ENCODE data around the gene PTPRN2. TPM values are rescaled to one million over a fixed set of nuclear protein-coding genes. Genes with fewer than 3 reads are reported as not detected.

Gene PTPRN2
- total and polyA plus RNA-seq, 2 donors (not counting 1 experiment from before 2014, with no cell fraction given), result 0.54 to 1.2 TPM

GRCh38 chr7:158369866-158370265 is 217.8 kb downstream of the PTPRN2 start:
- Histone ChIP-seq H3K4me3 (replicated peaks in 1 of 4; ENCODE audit: control extremely low read depth in 1 of 4, insufficient read depth in 1 of 4, low read depth in 3 of 4, low read length in 4 of 4) (no peak overlapping the region), H3K9me3 (ENCODE audit: control insufficient read depth, insufficient read depth, low read depth, low read length) (no peaks in the 10 kb centered on the region), H2AFZ (ENCODE audit: low read length) (no peak overlapping the region), H3K36me3 (ENCODE audit: control insufficient read depth, insufficient read depth, low read length) (no peaks in the 10 kb centered on the region), H3K9ac (ENCODE audit: insufficient read depth, low read length) (no peak overlapping the region), H3K4me1 (ENCODE audit: control insufficient read depth, extremely low read depth, insufficient read depth, low read length) (no peaks in the 10 kb centered on the region), H3K27ac (ENCODE audit: insufficient read depth, low read length) (no peak overlapping the region), H3K79me2 (ENCODE audit: control insufficient read depth, insufficient read depth, low read length) (no peaks in the 10 kb centered on the region), H3K4me2 (ENCODE audit: extremely low read depth, insufficient read depth, low read length) (no peak overlapping the region), H4K20me1 (ENCODE audit: control insufficient read depth, extremely low read depth, insufficient read depth, low read length) (no peaks in the 10 kb centered on the region), H3K27me3 (ENCODE audit: control insufficient read depth, insufficient read depth, low read length) (no peaks in the 10 kb centered on the region)
- TF ChIP-seq EZH2 (IDR thresholded peaks at IDR 0.05; ENCODE audit: low read length, missing control alignments), result no peak
- no peak for TF ChIP-seq CTCF (conservative IDR thresholded peaks at IDR 0.05 in 1 of 2, IDR thresholded peaks at IDR 0.05 in 1 of 2; ENCODE audit: low read depth in 1 of 2, low read length in 2 of 2)
- DNase-seq (ENCODE audit: low read depth in 2 of 2), result no peak

DNA sequence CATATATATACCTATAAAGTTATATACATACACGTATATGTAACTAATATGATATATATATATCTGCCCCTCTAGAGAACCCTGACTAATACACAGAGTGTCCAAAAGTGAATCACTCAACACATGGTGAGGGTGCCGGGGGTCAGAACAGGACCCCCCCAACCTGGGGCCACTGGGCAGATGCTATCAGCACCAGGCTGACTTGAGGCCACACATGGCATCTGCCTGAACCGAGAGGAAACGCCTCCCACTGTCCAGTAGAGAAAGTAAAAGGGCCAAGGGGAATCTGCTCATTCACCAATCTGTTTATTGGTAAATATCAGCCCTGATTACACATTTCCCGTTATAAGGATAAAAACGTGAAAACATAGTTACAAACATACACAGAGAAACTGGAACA is 218.3 kb downstream of the PTPRN2 start:
- TF ChIP-seq CTCF (conservative IDR thresholded peaks at IDR 0.05 in 1 of 2, IDR thresholded peaks at IDR 0.05 in 1 of 2; ENCODE audit: low read depth in 1 of 2, low read length in 2 of 2) (no peak), EZH2 (IDR thresholded peaks at IDR 0.05; ENCODE audit: low read length, missing control alignments) (no peak)
- H3K9me3 ChIP-seq (ENCODE audit: control insufficient read depth, insufficient read depth, low read depth, low read length), result no peaks in the 10 kb centered on the region
- H3K4me3 ChIP-seq (replicated peaks in 1 of 4; ENCODE audit: control extremely low read depth in 1 of 4, insufficient read depth in 1 of 4, low read depth in 3 of 4, low read length in 4 of 4), result no peak overlapping the region
- H3K27me3 ChIP-seq (ENCODE audit: control insufficient read depth, insufficient read depth, low read length), result no peaks in the 10 kb centered on the region
- H2AFZ ChIP-seq (ENCODE audit: low read length), result no peak overlapping the region
- no peak overlapping the region for H3K27ac ChIP-seq (ENCODE audit: insufficient read depth, low read length)
- no peaks in the 10 kb centered on the region for H4K20me1 ChIP-seq (ENCODE audit: control insufficient read depth, extremely low read depth, insufficient read depth, low read length)
- no peak overlapping the region for H3K4me2 ChIP-seq (ENCODE audit: extremely low read depth, insufficient read depth, low read length)
- H3K4me1 ChIP-seq (ENCODE audit: control insufficient read depth, extremely low read depth, insufficient read depth, low read length), result no peaks in the 10 kb centered on the region
- H3K9ac ChIP-seq (ENCODE audit: insufficient read depth, low read length), result no peak overlapping the region
- H3K36me3 ChIP-seq (ENCODE audit: control insufficient read depth, insufficient read depth, low read length), result no peaks in the 10 kb centered on the region
- no peaks in the 10 kb centered on the region for H3K79me2 ChIP-seq (ENCODE audit: control insufficient read depth, insufficient read depth, low read length)
- no peak for DNase-seq (ENCODE audit: low read depth in 2 of 2)

DNA sequence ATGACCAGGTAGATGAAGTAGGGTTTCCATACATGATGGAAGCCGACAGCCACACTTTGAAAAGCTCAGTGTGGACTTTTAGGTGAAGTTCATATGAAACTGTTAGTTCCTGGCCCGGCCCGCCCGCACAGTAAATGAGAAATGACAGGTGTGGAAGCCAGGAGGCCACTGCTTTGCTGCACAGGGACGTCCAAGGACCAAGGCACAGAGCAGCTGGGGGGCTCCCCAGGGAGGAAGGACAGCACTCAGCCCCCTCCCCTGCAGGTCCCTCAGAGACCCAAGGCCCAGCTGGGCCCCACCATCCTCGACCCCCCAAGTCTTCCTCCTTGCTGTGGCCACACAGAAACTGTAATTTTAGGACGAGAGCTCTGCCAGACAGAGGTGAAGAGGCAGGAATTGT is 219.2 kb downstream of the PTPRN2 start:
- H4K20me1 ChIP-seq (ENCODE audit: control insufficient read depth, extremely low read depth, insufficient read depth, low read length), result no peaks in the 10 kb centered on the region
- H3K36me3 ChIP-seq (ENCODE audit: control insufficient read depth, insufficient read depth, low read length), result no peaks in the 10 kb centered on the region
- no peak overlapping the region for H3K9ac ChIP-seq (ENCODE audit: insufficient read depth, low read length)
- no peak for TF ChIP-seq CTCF (conservative IDR thresholded peaks at IDR 0.05 in 1 of 2, IDR thresholded peaks at IDR 0.05 in 1 of 2; ENCODE audit: low read depth in 1 of 2, low read length in 2 of 2)
- TF ChIP-seq EZH2 (IDR thresholded peaks at IDR 0.05; ENCODE audit: low read length, missing control alignments), result no peak
- H3K79me2 ChIP-seq (ENCODE audit: control insufficient read depth, insufficient read depth, low read length), result no peaks in the 10 kb centered on the region
- H3K27ac ChIP-seq (ENCODE audit: insufficient read depth, low read length), result no peak overlapping the region
- no peaks in the 10 kb centered on the region for H3K4me1 ChIP-seq (ENCODE audit: control insufficient read depth, extremely low read depth, insufficient read depth, low read length)
- no peaks in the 10 kb centered on the region for H3K9me3 ChIP-seq (ENCODE audit: control insufficient read depth, insufficient read depth, low read depth, low read length)
- no peak for DNase-seq (ENCODE audit: low read depth in 2 of 2)
- H3K4me3 ChIP-seq (replicated peaks in 1 of 4; ENCODE audit: control extremely low read depth in 1 of 4, insufficient read depth in 1 of 4, low read depth in 3 of 4, low read length in 4 of 4), result no peak overlapping the region
- H3K4me2 ChIP-seq (ENCODE audit: extremely low read depth, insufficient read depth, low read length), result no peak overlapping the region
- no peaks in the 10 kb centered on the region for H3K27me3 ChIP-seq (ENCODE audit: control insufficient read depth, insufficient read depth, low read length)
- no peak overlapping the region for H2AFZ ChIP-seq (ENCODE audit: low read length)

Measured in fibroblast of lung (primary cell).